ENCODE measurements around the gene ZNF385B.

ZNF385B gene

DNA sequence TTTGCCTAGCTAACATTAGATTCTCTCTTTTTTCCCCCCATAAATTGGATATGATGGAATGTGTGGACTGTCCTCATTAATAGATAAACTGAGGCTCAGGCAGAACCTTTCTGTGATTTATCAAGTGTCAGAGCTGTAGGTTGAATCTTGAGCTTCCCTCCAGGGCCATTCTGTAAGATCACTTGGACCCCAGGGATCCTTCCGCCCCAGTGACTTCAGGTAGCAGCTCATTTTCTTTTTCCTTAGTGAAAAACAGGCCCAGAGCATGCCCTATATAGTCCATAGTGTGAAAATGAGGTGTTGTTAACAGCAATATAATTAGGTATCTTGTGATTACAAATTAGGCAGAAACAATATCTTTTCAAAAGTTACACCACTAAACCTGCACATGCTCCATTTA lies 269.7 kb downstream of the ZNF385B start:
- no peaks in the 10 kb centered on the region for H3K4me1 ChIP-seq (ENCODE audit: control insufficient read depth in 5 of 5, insufficient read depth in 5 of 5, low read length in 5 of 5)
- H3K36me3 ChIP-seq (ENCODE audit: control insufficient read depth in 5 of 5, insufficient read depth in 5 of 5, low read length in 5 of 5) = no peaks in the 10 kb centered on the region
- no peak overlapping the region for H3K9ac ChIP-seq (ENCODE audit: low read length in 5 of 5)
- no peak overlapping the region for H3K27ac ChIP-seq (ENCODE audit: low read depth, low read length)
- H3K27me3 ChIP-seq (ENCODE audit: control insufficient read depth in 5 of 5, insufficient read depth in 4 of 5, low read length in 5 of 5) = no peaks in the 10 kb centered on the region
- H3K4me3 ChIP-seq (ENCODE audit: low read depth in 1 of 5, low read length in 5 of 5) = no peak overlapping the region
- no peaks in the 10 kb centered on the region for H3K9me3 ChIP-seq (ENCODE audit: control insufficient read depth in 5 of 5, low read length in 5 of 5)

DNA sequence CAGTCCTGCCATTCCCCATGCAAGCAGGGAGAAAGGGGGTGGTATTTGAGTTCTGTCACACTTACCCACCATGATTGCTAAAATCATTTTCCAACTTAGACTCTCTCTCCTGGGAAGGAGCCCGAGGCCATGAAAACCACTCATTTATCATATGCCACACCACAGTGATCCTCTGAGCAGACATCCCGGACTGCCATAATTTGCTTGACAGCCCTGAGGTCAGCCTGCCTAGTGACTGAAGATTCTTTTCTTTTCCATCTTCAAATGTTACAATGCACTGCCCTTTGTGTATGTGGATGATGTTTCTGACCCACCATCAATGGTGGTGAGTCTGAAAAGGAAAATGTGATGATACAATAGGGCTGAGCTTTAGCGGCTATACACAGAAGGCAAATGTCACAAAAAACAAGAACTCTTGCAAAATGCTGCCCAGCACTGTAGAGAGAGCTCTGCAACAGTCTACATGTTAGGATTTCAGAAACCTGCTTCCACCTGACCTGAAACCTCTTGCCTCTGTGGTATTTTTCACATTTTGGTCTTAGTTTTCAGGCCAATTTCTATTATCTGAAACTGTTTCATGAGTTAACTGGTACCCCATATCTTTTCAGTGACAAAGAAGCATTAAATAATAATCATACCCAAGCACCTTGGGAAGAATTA lies 272.8 kb downstream of the ZNF385B start:
- no peak overlapping the region for H3K9ac ChIP-seq (ENCODE audit: low read length in 5 of 5)
- no peak overlapping the region for H3K4me3 ChIP-seq (ENCODE audit: low read depth in 1 of 5, low read length in 5 of 5)
- no peaks in the 10 kb centered on the region for H3K9me3 ChIP-seq (ENCODE audit: control insufficient read depth in 5 of 5, low read length in 5 of 5)
- no peaks in the 10 kb centered on the region for H3K27me3 ChIP-seq (ENCODE audit: control insufficient read depth in 5 of 5, insufficient read depth in 4 of 5, low read length in 5 of 5)
- no peak overlapping the region for H3K27ac ChIP-seq (ENCODE audit: low read depth, low read length)
- no peaks in the 10 kb centered on the region for H3K36me3 ChIP-seq (ENCODE audit: control insufficient read depth in 5 of 5, insufficient read depth in 5 of 5, low read length in 5 of 5)
- peaks cover 0 to 4% (median 0%) of the 10 kb centered on the region in 5 donors for H3K4me1 ChIP-seq (ENCODE audit: control insufficient read depth in 5 of 5, insufficient read depth in 5 of 5, low read length in 5 of 5)

DNA sequence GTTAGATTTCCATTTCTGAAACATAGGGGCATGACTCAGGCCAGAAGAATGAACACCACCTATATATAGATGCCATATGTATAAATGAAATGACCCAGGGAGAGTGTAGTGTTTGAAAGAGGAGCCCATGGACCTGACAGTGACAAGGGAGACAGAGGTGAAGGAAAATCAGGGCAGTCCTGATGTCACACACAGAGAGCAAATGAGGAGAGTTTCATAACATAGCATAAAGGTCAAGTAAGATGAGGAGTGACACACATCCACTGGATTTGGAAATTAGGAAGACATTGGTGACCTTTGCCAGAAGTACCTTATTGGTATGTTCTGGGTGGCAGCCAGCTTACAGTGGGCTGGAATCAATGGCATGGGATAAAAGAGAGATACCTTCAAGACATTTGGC lies 276.7 kb downstream of the ZNF385B start:
- H3K4me1 ChIP-seq (ENCODE audit: control insufficient read depth in 5 of 5, insufficient read depth in 5 of 5, low read length in 5 of 5) = peaks cover 0 to 6% (median 0%) of the 10 kb centered on the region in 5 donors
- no peak overlapping the region for H3K4me3 ChIP-seq (ENCODE audit: low read depth in 1 of 5, low read length in 5 of 5)
- no peak overlapping the region for H3K9ac ChIP-seq (ENCODE audit: low read length in 5 of 5)
- H3K27ac ChIP-seq (ENCODE audit: low read depth, low read length) = no peak overlapping the region
- no peaks in the 10 kb centered on the region for H3K36me3 ChIP-seq (ENCODE audit: control insufficient read depth in 5 of 5, insufficient read depth in 5 of 5, low read length in 5 of 5)
- no peaks in the 10 kb centered on the region for H3K9me3 ChIP-seq (ENCODE audit: control insufficient read depth in 5 of 5, low read length in 5 of 5)
- no peaks in the 10 kb centered on the region for H3K27me3 ChIP-seq (ENCODE audit: control insufficient read depth in 5 of 5, insufficient read depth in 4 of 5, low read length in 5 of 5)

DNA sequence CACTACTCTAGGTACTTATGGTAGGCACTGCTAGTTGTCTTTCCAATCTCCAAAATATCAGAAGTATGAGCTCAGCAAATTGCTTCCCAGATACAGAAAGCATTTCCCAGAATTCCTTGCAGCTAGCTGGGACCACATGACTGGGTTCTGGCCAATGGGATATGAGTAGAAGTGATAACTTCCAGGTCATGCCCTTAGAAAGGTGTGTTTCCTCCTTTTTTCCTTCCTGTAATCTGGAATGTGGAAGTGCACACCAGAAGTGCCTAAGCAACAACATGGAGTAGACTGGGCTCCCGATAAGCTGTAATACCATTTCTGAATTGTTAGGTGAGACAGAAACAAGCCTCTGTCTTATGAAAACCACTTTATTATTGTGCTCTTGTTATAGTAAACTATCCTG lies 279.8 kb downstream of the ZNF385B start:
- Histone ChIP-seq H3K4me1 (ENCODE audit: control insufficient read depth in 5 of 5, insufficient read depth in 5 of 5, low read length in 5 of 5) (peaks cover 0 to 9% (median 0%) of the 10 kb centered on the region in 5 donors), H3K27me3 (ENCODE audit: control insufficient read depth in 5 of 5, insufficient read depth in 4 of 5, low read length in 5 of 5) (no peaks in the 10 kb centered on the region), H3K36me3 (ENCODE audit: control insufficient read depth in 5 of 5, insufficient read depth in 5 of 5, low read length in 5 of 5) (no peaks in the 10 kb centered on the region), H3K27ac (ENCODE audit: low read depth, low read length) (no peak overlapping the region), H3K9me3 (ENCODE audit: control insufficient read depth in 5 of 5, low read length in 5 of 5) (no peaks in the 10 kb centered on the region), H3K4me3 (ENCODE audit: low read depth in 1 of 5, low read length in 5 of 5) (no peak overlapping the region), H3K9ac (ENCODE audit: low read length in 5 of 5) (no peak overlapping the region)

DNA sequence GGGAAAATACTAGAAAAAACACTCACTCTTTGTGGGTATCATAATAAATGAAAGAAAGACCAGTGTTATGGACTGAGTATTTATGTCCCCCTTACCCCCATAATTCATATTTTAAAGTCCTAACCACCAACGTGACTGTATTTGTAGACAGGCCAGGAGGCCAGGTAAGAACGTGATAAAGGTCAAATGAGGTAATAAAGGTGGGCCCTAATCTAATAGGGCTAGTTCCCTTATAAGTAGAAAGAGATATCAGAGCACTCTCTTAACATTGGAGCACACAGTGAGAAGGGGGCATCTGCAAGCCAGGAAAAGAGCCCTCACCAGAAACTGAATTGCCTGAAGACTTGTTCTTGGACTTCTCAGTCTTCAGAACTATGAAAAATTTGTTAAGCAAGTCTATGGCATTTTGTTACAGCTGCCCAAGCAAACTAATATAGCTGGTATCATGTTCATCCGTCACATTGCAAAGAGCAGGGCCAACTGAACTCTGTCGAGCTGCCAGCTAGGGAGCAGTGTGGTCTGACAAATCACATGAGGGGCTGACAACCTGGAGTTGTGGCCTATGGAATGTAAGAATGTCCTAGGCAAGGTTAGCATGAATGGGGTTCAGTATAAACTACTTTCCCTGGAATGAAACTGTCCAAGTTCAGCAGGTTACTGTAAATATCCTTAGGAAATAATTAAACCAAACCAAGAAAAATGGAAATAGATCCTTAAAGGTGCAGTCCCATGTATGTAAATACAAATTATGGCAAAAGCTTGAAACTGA lies 280.9 kb downstream of the ZNF385B start:
- no peak overlapping the region for H3K27ac ChIP-seq (ENCODE audit: low read depth, low read length)

DNA sequence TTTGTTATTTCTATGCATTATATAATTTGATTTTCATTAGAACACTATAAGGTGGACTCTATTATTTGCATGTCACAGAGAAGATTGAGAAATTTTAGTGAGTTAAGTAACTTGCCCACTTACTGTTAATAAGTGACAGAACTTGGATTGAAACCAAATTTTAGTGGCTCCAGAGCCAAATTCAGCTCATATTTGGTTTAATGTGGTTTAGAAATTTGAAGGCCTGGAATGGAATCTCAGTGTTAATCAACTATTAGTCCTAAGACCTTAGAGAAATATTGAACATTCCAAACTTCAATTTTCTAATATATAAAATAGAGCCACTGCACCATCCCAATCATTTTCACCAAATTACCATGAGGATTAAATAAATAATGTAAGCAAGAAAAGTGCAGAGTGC lies 281.6 kb downstream of the ZNF385B start:
- no peaks in the 10 kb centered on the region for H3K27me3 ChIP-seq (ENCODE audit: control insufficient read depth in 5 of 5, insufficient read depth in 4 of 5, low read length in 5 of 5)
- no peak overlapping the region for H3K27ac ChIP-seq (ENCODE audit: low read depth, low read length)
- peaks cover 0 to 9% (median 0%) of the 10 kb centered on the region in 5 donors for H3K4me1 ChIP-seq (ENCODE audit: control insufficient read depth in 5 of 5, insufficient read depth in 5 of 5, low read length in 5 of 5)
- H3K9me3 ChIP-seq (ENCODE audit: control insufficient read depth in 5 of 5, low read length in 5 of 5) = no peaks in the 10 kb centered on the region
- H3K36me3 ChIP-seq (ENCODE audit: control insufficient read depth in 5 of 5, insufficient read depth in 5 of 5, low read length in 5 of 5) = no peaks in the 10 kb centered on the region
- H3K4me3 ChIP-seq (ENCODE audit: low read depth in 1 of 5, low read length in 5 of 5) = no peak overlapping the region
- H3K9ac ChIP-seq (ENCODE audit: low read length in 5 of 5) = no peak overlapping the region

More for the DNA sequence above, 280.9 kb downstream of the ZNF385B start:
- Histone ChIP-seq H3K36me3 (ENCODE audit: control insufficient read depth in 5 of 5, insufficient read depth in 5 of 5, low read length in 5 of 5) (no peaks in the 10 kb centered on the region), H3K9me3 (ENCODE audit: control insufficient read depth in 5 of 5, low read length in 5 of 5) (no peaks in the 10 kb centered on the region), H3K27me3 (ENCODE audit: control insufficient read depth in 5 of 5, insufficient read depth in 4 of 5, low read length in 5 of 5) (no peaks in the 10 kb centered on the region), H3K4me3 (ENCODE audit: low read depth in 1 of 5, low read length in 5 of 5) (no peak overlapping the region), H3K4me1 (ENCODE audit: control insufficient read depth in 5 of 5, insufficient read depth in 5 of 5, low read length in 5 of 5) (peaks cover 0 to 9% (median 0%) of the 10 kb centered on the region in 5 donors), H3K9ac (ENCODE audit: low read length in 5 of 5) (no peak overlapping the region)

DNA sequence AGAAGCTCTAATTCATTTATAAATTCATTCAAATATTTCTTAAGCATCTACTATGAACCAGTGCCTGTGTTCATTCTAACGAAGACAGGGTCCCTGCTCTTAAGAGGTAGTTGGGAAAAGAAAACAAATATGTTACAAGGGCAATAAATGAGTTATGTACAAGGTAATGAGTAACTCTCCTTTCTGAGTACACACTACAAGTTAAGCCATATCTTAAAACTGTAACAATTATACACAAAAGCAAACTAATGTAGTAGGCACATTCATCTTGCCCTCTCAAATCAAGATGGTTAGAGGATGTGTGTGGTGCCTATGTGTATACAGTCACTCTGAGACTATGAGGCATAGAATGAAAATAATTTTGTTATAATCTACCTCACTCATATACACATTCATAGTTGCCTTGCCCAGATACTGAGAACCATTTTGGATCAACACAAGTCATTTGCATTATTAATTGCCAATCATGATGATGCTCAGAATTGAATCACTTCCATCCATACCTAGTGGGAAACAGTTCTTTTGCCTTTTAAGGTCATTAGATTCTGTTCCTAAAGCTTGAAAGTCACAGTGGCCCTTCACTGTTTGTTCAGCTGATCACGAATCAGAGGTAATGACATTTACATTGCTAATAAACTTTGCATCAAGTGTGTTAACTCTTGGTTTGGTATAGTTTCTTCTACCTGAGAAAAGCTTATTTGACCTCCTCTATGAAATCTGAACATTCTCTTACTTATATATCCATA lies 283.1 kb downstream of the ZNF385B start:
- H3K36me3 ChIP-seq (ENCODE audit: control insufficient read depth in 5 of 5, insufficient read depth in 5 of 5, low read length in 5 of 5) = no peaks in the 10 kb centered on the region
- no peak overlapping the region for H3K9ac ChIP-seq (ENCODE audit: low read length in 5 of 5)
- no peak overlapping the region for H3K4me3 ChIP-seq (ENCODE audit: low read depth in 1 of 5, low read length in 5 of 5)

DNA sequence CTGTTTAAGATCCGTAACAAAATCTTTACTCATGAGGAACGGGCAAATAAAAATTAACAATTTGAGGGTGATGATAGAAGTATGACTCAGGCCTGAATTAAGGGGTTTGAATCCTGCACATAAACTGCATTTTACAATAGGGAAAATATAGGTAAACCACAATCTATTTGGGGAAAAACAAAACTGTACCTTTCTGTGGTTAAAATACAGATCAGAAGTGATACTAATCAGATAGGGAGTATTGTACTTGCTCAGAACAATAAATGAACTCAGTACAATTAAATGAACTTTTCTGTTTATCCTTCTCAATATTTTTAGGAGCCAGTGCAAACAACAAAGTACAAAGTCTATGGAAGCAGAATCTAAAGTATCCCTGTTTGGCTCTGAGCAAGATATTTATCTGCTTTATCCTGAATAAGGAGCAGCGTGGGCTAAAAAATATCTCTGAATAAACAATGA lies 287.3 kb downstream of the ZNF385B start:
- Histone ChIP-seq H3K27ac (ENCODE audit: low read depth, low read length) (no peak overlapping the region), H3K9me3 (ENCODE audit: control insufficient read depth in 5 of 5, low read length in 5 of 5) (no peaks in the 10 kb centered on the region), H3K4me3 (ENCODE audit: low read depth in 1 of 5, low read length in 5 of 5) (no peak overlapping the region), H3K27me3 (ENCODE audit: control insufficient read depth in 5 of 5, insufficient read depth in 4 of 5, low read length in 5 of 5) (no peaks in the 10 kb centered on the region), H3K9ac (ENCODE audit: low read length in 5 of 5) (no peak overlapping the region), H3K36me3 (ENCODE audit: control insufficient read depth in 5 of 5, insufficient read depth in 5 of 5, low read length in 5 of 5) (no peaks in the 10 kb centered on the region), H3K4me1 (ENCODE audit: control insufficient read depth in 5 of 5, insufficient read depth in 5 of 5, low read length in 5 of 5) (peaks cover 0 to 7% (median 3%) of the 10 kb centered on the region in 5 donors)

More for the DNA sequence above, 283.1 kb downstream of the ZNF385B start:
- Histone ChIP-seq H3K9me3 (ENCODE audit: control insufficient read depth in 5 of 5, low read length in 5 of 5) (no peaks in the 10 kb centered on the region), H3K4me1 (ENCODE audit: control insufficient read depth in 5 of 5, insufficient read depth in 5 of 5, low read length in 5 of 5) (peaks cover 0 to 9% (median 0%) of the 10 kb centered on the region in 5 donors), H3K27ac (ENCODE audit: low read depth, low read length) (no peak overlapping the region), H3K27me3 (ENCODE audit: control insufficient read depth in 5 of 5, insufficient read depth in 4 of 5, low read length in 5 of 5) (no peaks in the 10 kb centered on the region)

DNA sequence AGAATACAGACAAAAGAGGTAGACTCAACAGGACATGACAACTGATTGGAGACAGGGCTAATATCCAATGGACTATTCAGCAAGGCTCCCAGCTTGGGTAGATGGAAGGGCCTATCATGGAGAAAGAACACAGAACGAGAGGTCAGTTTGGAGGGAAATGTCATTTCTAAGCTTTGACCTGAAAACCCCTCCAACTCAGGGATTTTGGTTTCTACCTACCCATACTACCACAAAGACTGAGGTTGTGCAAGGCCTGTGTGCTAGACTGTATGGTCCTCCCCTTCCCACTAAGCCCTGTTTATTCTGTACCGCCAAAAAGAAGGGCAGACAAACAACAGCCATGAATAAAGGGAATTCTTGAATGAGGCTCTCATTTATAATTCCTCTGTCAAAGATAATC lies 288.9 kb downstream of the ZNF385B start:
- Histone ChIP-seq H3K9ac (ENCODE audit: low read length in 5 of 5) (no peak overlapping the region), H3K27ac (ENCODE audit: low read depth, low read length) (no peak overlapping the region), H3K27me3 (ENCODE audit: control insufficient read depth in 5 of 5, insufficient read depth in 4 of 5, low read length in 5 of 5) (no peaks in the 10 kb centered on the region), H3K36me3 (ENCODE audit: control insufficient read depth in 5 of 5, insufficient read depth in 5 of 5, low read length in 5 of 5) (no peaks in the 10 kb centered on the region), H3K4me1 (ENCODE audit: control insufficient read depth in 5 of 5, insufficient read depth in 5 of 5, low read length in 5 of 5) (peaks cover 0 to 7% (median 3%) of the 10 kb centered on the region in 5 donors), H3K4me3 (ENCODE audit: low read depth in 1 of 5, low read length in 5 of 5) (no peak overlapping the region), H3K9me3 (ENCODE audit: control insufficient read depth in 5 of 5, low read length in 5 of 5) (no peaks in the 10 kb centered on the region)

DNA sequence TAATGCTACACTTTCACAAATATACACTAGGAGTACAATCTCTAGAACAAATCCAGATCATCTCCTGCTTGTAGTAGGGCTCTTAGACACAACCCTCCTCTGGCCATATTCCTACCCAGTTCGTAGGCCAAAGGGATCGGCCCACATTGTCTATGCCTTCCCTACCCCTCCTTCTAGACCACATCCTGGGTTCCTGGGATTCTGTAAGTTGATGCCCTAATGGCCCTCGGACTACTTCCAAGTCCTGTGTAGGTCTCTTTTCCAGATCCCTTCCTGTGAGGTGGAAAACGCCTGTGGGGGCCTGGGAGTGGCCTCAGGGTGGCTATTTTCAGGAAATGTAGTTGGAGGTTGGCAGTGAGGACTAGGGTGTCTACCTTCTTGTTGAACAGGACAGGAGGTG lies 289.7 kb downstream of the ZNF385B start:
- Histone ChIP-seq H3K4me3 (ENCODE audit: low read depth in 1 of 5, low read length in 5 of 5) (no peak overlapping the region), H3K27me3 (ENCODE audit: control insufficient read depth in 5 of 5, insufficient read depth in 4 of 5, low read length in 5 of 5) (no peaks in the 10 kb centered on the region), H3K27ac (ENCODE audit: low read depth, low read length) (no peak overlapping the region), H3K4me1 (ENCODE audit: control insufficient read depth in 5 of 5, insufficient read depth in 5 of 5, low read length in 5 of 5) (peaks cover 0 to 7% (median 3%) of the 10 kb centered on the region in 5 donors), H3K9ac (ENCODE audit: low read length in 5 of 5) (no peak overlapping the region), H3K9me3 (ENCODE audit: control insufficient read depth in 5 of 5, low read length in 5 of 5) (no peaks in the 10 kb centered on the region), H3K36me3 (ENCODE audit: control insufficient read depth in 5 of 5, insufficient read depth in 5 of 5, low read length in 5 of 5) (no peaks in the 10 kb centered on the region)

All from subcutaneous abdominal adipose tissue (tissue), 5 donors.